IPS DF 4.7 (cell line): ENCODE measurements around the gene AGBL1.

Experiments used
- DNase-seq: peaks from one replicate; pipeline ENCODE4 v3.0.0-alpha.2; 2013; ENCODE audit warnings: low spot score; ENCODE audit errors: extremely low read depth

The AGBL1 gene

GRCh38 chr15:86691091-86691663 lies 611.5 kb downstream of the AGBL1 start:
- DNase-seq = no peak

- no peak for DNase-seq
Observed at GRCh38 chr15:86700864-86701610, 621.4 kb downstream of the AGBL1 start.

- DNase-seq = no peak
Observed at GRCh38 chr15:86701611-86701963, 621.9 kb downstream of the AGBL1 start.

GRCh38 chr15:86706813-86707212 lies 627.1 kb downstream of the AGBL1 start:
- DNase-seq = no peak

- no peak for DNase-seq
Observed at GRCh38 chr15:86711476-86711875, 631.8 kb downstream of the AGBL1 start.

- no peak for DNase-seq
Observed at GRCh38 chr15:86714241-86714640, 634.6 kb downstream of the AGBL1 start.

- DNase-seq = no peak
Observed at GRCh38 chr15:86725628-86726027, 646.0 kb downstream of the AGBL1 start.

- no peak for DNase-seq
Observed at GRCh38 chr15:86735247-86736040, 655.8 kb downstream of the AGBL1 start.

GRCh38 chr15:86741917-86742316 lies 662.2 kb downstream of the AGBL1 start:
- DNase-seq = no peak

GRCh38 chr15:86743283-86743903 lies 663.7 kb downstream of the AGBL1 start:
- peak; percentile 64 for DNase-seq

GRCh38 chr15:86744198-86744780 lies 664.6 kb downstream of the AGBL1 start:
- DNase-seq = no peak

GRCh38 chr15:86751116-86751515 lies 671.4 kb downstream of the AGBL1 start:
- DNase-seq = no peak

- no peak for DNase-seq
Observed at GRCh38 chr15:86754846-86755245, 675.2 kb downstream of the AGBL1 start.

GRCh38 chr15:86756688-86757087 lies 677.0 kb downstream of the AGBL1 start:
- no peak for DNase-seq

- DNase-seq = no peak
Observed at GRCh38 chr15:86759800-86760523, 680.3 kb downstream of the AGBL1 start.

GRCh38 chr15:86762874-86763273 lies 683.2 kb downstream of the AGBL1 start:
- no peak for DNase-seq

GRCh38 chr15:86764021-86764420 lies 684.4 kb downstream of the AGBL1 start:
- no peak for DNase-seq

GRCh38 chr15:86765281-86765680 lies 685.6 kb downstream of the AGBL1 start:
- no peak for DNase-seq

- DNase-seq = no peak
Observed at GRCh38 chr15:86772369-86773059, 692.8 kb downstream of the AGBL1 start.

- DNase-seq = no peak
Observed at GRCh38 chr15:86773736-86774135, 694.1 kb downstream of the AGBL1 start.
